ENCODE results near the gene SOCS3. TPM values are rescaled to one million over a fixed set of nuclear protein-coding genes. Genes with fewer than 3 reads are reported as not detected.

SOCS3 gene
- total RNA-seq, 1 donor from 2014 or later: 13.4 TPM

GRCh38 chr17:78356101-78356713 is 3.7 kb downstream of the SOCS3 start:
- TF ChIP-seq EZH2 (IDR thresholded peaks at IDR 0.05; ENCODE audit: insufficient read depth, low read length): no peak
- TF ChIP-seq CTCF (IDR thresholded peaks at IDR 0.05; ENCODE audit: insufficient read depth, low read depth, low read length): no peak
- DNase-seq (ENCODE audit: low read depth): peak; percentile 98
- Histone ChIP-seq H2AFZ (ENCODE audit: low read depth, low read length) (no peak overlapping the region), H3K9me3 (ENCODE audit: insufficient read depth, low read depth, low read length) (no peaks in the 10 kb centered on the region), H4K20me1 (ENCODE audit: insufficient read depth, low read length) (peaks cover 42% of the 10 kb centered on the region), H3K79me2 (ENCODE audit: insufficient read depth, low read length) (peaks cover 38% of the 10 kb centered on the region), H3K27ac (ENCODE audit: low read depth, low read length) (peak overlapping the region; percentile 38), H3K36me3 (ENCODE audit: insufficient read depth, low read length) (peaks cover 5% of the 10 kb centered on the region), H3K4me1 (ENCODE audit: insufficient read depth, low read length) (peaks cover 59% of the 10 kb centered on the region), H3K4me3 (ENCODE audit: insufficient read depth, low read depth, low read length) (no peak overlapping the region), H3K9ac (ENCODE audit: low read length) (peak overlapping the region; percentile 30), H3K4me2 (ENCODE audit: low read length) (peak overlapping the region; percentile 94), H3K27me3 (ENCODE audit: insufficient read depth, low read length) (no peaks in the 10 kb centered on the region)
- Mint-ChIP-seq H3K27me3 (ENCODE audit: low read depth, unreplicated experiment) (no peaks in the 10 kb centered on the region), H3K36me3 (ENCODE audit: low read depth, unreplicated experiment) (no peaks in the 10 kb centered on the region), H3K9me3 (ENCODE audit: unreplicated experiment) (no peaks in the 10 kb centered on the region), H3K27ac (ENCODE audit: unreplicated experiment) (peak overlapping the region; percentile 80), H3K4me3 (ENCODE audit: unreplicated experiment) (peak overlapping the region; percentile 77), H3K4me1 (ENCODE audit: low read depth, unreplicated experiment) (peaks cover 34% of the 10 kb centered on the region)
- FAIRE-seq: no peak

GRCh38 chr17:78355701-78356100 is 4.2 kb downstream of the SOCS3 start:
- FAIRE-seq: no peak
- H3K9me3 Mint-ChIP-seq (ENCODE audit: unreplicated experiment): no peaks in the 10 kb centered on the region
- Histone ChIP-seq H3K36me3 (ENCODE audit: insufficient read depth, low read length) (peaks cover 5% of the 10 kb centered on the region), H3K4me3 (ENCODE audit: insufficient read depth, low read depth, low read length) (no peak overlapping the region), H3K9ac (ENCODE audit: low read length) (peak overlapping the region; percentile 30), H3K4me1 (ENCODE audit: insufficient read depth, low read length) (peaks cover 60% of the 10 kb centered on the region), H3K27me3 (ENCODE audit: insufficient read depth, low read length) (no peaks in the 10 kb centered on the region), H3K27ac (ENCODE audit: low read depth, low read length) (no peak overlapping the region), H3K4me2 (ENCODE audit: low read length) (peak overlapping the region; percentile 94), H3K9me3 (ENCODE audit: insufficient read depth, low read depth, low read length) (no peaks in the 10 kb centered on the region), H4K20me1 (ENCODE audit: insufficient read depth, low read length) (peaks cover 42% of the 10 kb centered on the region), H2AFZ (ENCODE audit: low read depth, low read length) (no peak overlapping the region), H3K79me2 (ENCODE audit: insufficient read depth, low read length) (peaks cover 38% of the 10 kb centered on the region)
- no peaks in the 10 kb centered on the region for H3K27me3 Mint-ChIP-seq (ENCODE audit: low read depth, unreplicated experiment)
- H3K4me1 Mint-ChIP-seq (ENCODE audit: low read depth, unreplicated experiment): peaks cover 33% of the 10 kb centered on the region
- peak overlapping the region; percentile 77 for H3K4me3 Mint-ChIP-seq (ENCODE audit: unreplicated experiment)
- no peaks in the 10 kb centered on the region for H3K36me3 Mint-ChIP-seq (ENCODE audit: low read depth, unreplicated experiment)
- DNase-seq (ENCODE audit: low read depth): no peak
- TF ChIP-seq EZH2 (IDR thresholded peaks at IDR 0.05; ENCODE audit: insufficient read depth, low read length) (no peak), CTCF (IDR thresholded peaks at IDR 0.05; ENCODE audit: insufficient read depth, low read depth, low read length) (no peak)
- H3K27ac Mint-ChIP-seq (ENCODE audit: unreplicated experiment): peak overlapping the region; percentile 80

- no peak overlapping the region for H2AFZ ChIP-seq (ENCODE audit: low read depth, low read length)
- H3K27ac ChIP-seq (ENCODE audit: low read depth, low read length): no peak overlapping the region
- no peak overlapping the region for H3K4me2 ChIP-seq (ENCODE audit: low read length)
- Mint-ChIP-seq H3K27ac (ENCODE audit: unreplicated experiment) (peak overlapping the region; percentile 80), H3K9me3 (ENCODE audit: unreplicated experiment) (no peaks in the 10 kb centered on the region), H3K27me3 (ENCODE audit: low read depth, unreplicated experiment) (no peaks in the 10 kb centered on the region), H3K36me3 (ENCODE audit: low read depth, unreplicated experiment) (no peaks in the 10 kb centered on the region), H3K4me1 (ENCODE audit: low read depth, unreplicated experiment) (peaks cover 37% of the 10 kb centered on the region), H3K4me3 (ENCODE audit: unreplicated experiment) (peak overlapping the region; percentile 77)
- TF ChIP-seq CTCF (IDR thresholded peaks at IDR 0.05; ENCODE audit: insufficient read depth, low read depth, low read length) (no peak), EZH2 (IDR thresholded peaks at IDR 0.05; ENCODE audit: insufficient read depth, low read length) (no peak)
- H4K20me1 ChIP-seq (ENCODE audit: insufficient read depth, low read length): peaks cover 42% of the 10 kb centered on the region
- DNase-seq (ENCODE audit: low read depth) (no peak), FAIRE-seq (no peak)
- no peak overlapping the region for H3K4me3 ChIP-seq (ENCODE audit: insufficient read depth, low read depth, low read length)
- H3K79me2 ChIP-seq (ENCODE audit: insufficient read depth, low read length): peaks cover 38% of the 10 kb centered on the region
- H3K4me1 ChIP-seq (ENCODE audit: insufficient read depth, low read length): peaks cover 57% of the 10 kb centered on the region
- H3K27me3 ChIP-seq (ENCODE audit: insufficient read depth, low read length): no peaks in the 10 kb centered on the region
- H3K9ac ChIP-seq (ENCODE audit: low read length): peak overlapping the region; percentile 30
- no peaks in the 10 kb centered on the region for H3K9me3 ChIP-seq (ENCODE audit: insufficient read depth, low read depth, low read length)
- peaks cover 5% of the 10 kb centered on the region for H3K36me3 ChIP-seq (ENCODE audit: insufficient read depth, low read length)
These were observed 4.7 kb downstream of the SOCS3 start for GRCh38 chr17:78355045-78355641.

Measured in astrocyte (in vitro differentiated cells and primary cell).